MCF 10A (cell line): ENCODE data around the gene RAD54L. TPM values are rescaled to one million over a fixed set of nuclear protein-coding genes. Genes with fewer than 3 reads are reported as not detected.

Experiments used
- BruUV-seq: library from RNA; stranded (reverse); fragments of 400-500 nt; replicated peaks from 2 replicates; lab custom pipeline; 2021; lab: Mats Ljungman, UMichigan
- CTCF ChIA-PET: fragments of 300-600 bp; sonication (Branson Sonifier 250); formaldehyde crosslinking; extraction: SDS; loops from one replicate; lab custom pipeline; 2021; ENCODE audit warnings: antibody characterized with exemption, inconsistent platforms; lab: Yijun Ruan, JAX
- POLR2A ChIA-PET: fragments of 300-600, 350-650 bp; sonication (Branson Sonifier 250); formaldehyde crosslinking; extraction: SDS; loops from one replicate; lab custom pipeline; 2020; ENCODE audit warnings: antibody characterized with exemption, inconsistent platforms; lab: Yijun Ruan, JAX
- DNase-seq: peaks from one replicate; pipeline ENCODE4 v3.0.0-alpha.2; 2018; ENCODE audit not compliant: unreplicated experiment
- H3K27ac Mint-ChIP-seq: one replicate; pipeline ENCODE4 v1.8.0; 2022; ENCODE audit warnings: mild to moderate bottlenecking, low read depth, mixed read lengths; ENCODE audit not compliant: unreplicated experiment
- H3K27me3 Mint-ChIP-seq: one replicate; pipeline ENCODE4 v1.8.0; 2022; ENCODE audit warnings: mixed read lengths; ENCODE audit not compliant: insufficient read depth, unreplicated experiment
- H3K36me3 Mint-ChIP-seq: one replicate; pipeline ENCODE4 v1.8.0; 2022; ENCODE audit warnings: mild to moderate bottlenecking, moderate library complexity, mixed read lengths; ENCODE audit not compliant: insufficient read depth, unreplicated experiment
- H3K4me1 Mint-ChIP-seq: one replicate; pipeline ENCODE4 v1.8.0; 2022; ENCODE audit warnings: mixed read lengths; ENCODE audit not compliant: insufficient read depth, unreplicated experiment
- H3K4me3 Mint-ChIP-seq: one replicate; pipeline ENCODE4 v1.8.0; 2022; ENCODE audit warnings: mild to moderate bottlenecking, moderate library complexity, mixed read lengths; ENCODE audit not compliant: unreplicated experiment
- H3K9me3 Mint-ChIP-seq: one replicate; pipeline ENCODE4 v1.8.0; 2022; ENCODE audit warnings: mixed read lengths; ENCODE audit not compliant: unreplicated experiment
- CTCF ChIP-seq: fragments of 200-600 bp; IDR thresholded peaks from one replicate; pipeline ENCODE4 v1.8.0; 2022; ENCODE audit warnings: antibody characterized with exemption, mild to moderate bottlenecking; ENCODE audit not compliant: unreplicated experiment
- intact Hi-C: fragments of 100-400 bp; cut with micrococcal nuclease; formaldehyde crosslinking; loops from 2 replicates; pipeline ENCODE4 v1.14.1; 2022
- total RNA-seq: library from RNA; stranded (reverse); gene quantifications from 2 replicates; pipeline ENCODE4 v1.2.3, GENCODE V29; 2022

The RAD54L gene
- total RNA-seq, 1 experiment from 2014 or later, result 4.5 TPM

- Mint-ChIP-seq H3K27ac (no peak overlapping the region), H3K36me3 (peaks cover 54% of the 10 kb centered on the region), H3K27me3 (no peaks in the 10 kb centered on the region), H3K9me3 (no peaks in the 10 kb centered on the region), H3K4me1 (peaks cover 28% of the 10 kb centered on the region), H3K4me3 (peak overlapping the region; percentile 99)
- intact Hi-C loops, result no loop called here
- no peak for TF ChIP-seq CTCF
- ChIA-PET POLR2A (interaction anchor here (2.1 kb wide), 1 partner anchor 27 kb away, joined by 6 read pairs; no protein-coding TSS in a partner anchor), CTCF (no interaction called here)
- BruUV-seq, result no TSS peak
- no peak for DNase-seq
These were observed 58.6 kb downstream of the RAD54L start for GRCh38 chr1:46306159-46306530.

GRCh38 chr1:46309401-46310159 is 62.0 kb downstream of the RAD54L start:
- H3K27ac Mint-ChIP-seq, result no peak overlapping the region
- H3K27me3 Mint-ChIP-seq, result no peaks in the 10 kb centered on the region
- no peaks in the 10 kb centered on the region for H3K9me3 Mint-ChIP-seq
- no TSS peak for BruUV-seq
- ChIA-PET CTCF (interaction anchor here (0.7 to 2.7 kb wide), 3 partner anchors 33 to 38 kb away, joined by 3 to 13 read pairs (median 5); no protein-coding TSS in a partner anchor), POLR2A (interaction anchor here (0.6 to 0.9 kb wide), 3 partner anchors 8 to 458 kb away, joined by 3 to 4 read pairs (median 3); no protein-coding TSS in a partner anchor)
- no peak for TF ChIP-seq CTCF
- intact Hi-C loops, result no loop called here
- no peak for DNase-seq
- peaks cover 21% of the 10 kb centered on the region for H3K4me1 Mint-ChIP-seq
- no peak overlapping the region for H3K4me3 Mint-ChIP-seq
- H3K36me3 Mint-ChIP-seq, result peaks cover 82% of the 10 kb centered on the region

GRCh38 chr1:46310321-46310720 is 62.8 kb downstream of the RAD54L start:
- no peaks in the 10 kb centered on the region for H3K27me3 Mint-ChIP-seq
- intact Hi-C loops, result no loop called here
- H3K4me3 Mint-ChIP-seq, result no peak overlapping the region
- H3K36me3 Mint-ChIP-seq, result peaks cover 90% of the 10 kb centered on the region
- H3K27ac Mint-ChIP-seq, result no peak overlapping the region
- BruUV-seq, result no TSS peak
- DNase-seq, result no peak
- ChIA-PET POLR2A (interaction anchor here (0.6 to 0.9 kb wide), 3 partner anchors 9 to 459 kb away, joined by 3 to 4 read pairs (median 3); no protein-coding TSS in a partner anchor), CTCF (interaction anchor here (0.7 kb wide), 1 partner anchor 37 kb away, joined by 3 read pairs; no protein-coding TSS in a partner anchor)
- TF ChIP-seq CTCF, result no peak
- peaks cover 24% of the 10 kb centered on the region for H3K4me1 Mint-ChIP-seq
- no peaks in the 10 kb centered on the region for H3K9me3 Mint-ChIP-seq

- CTCF ChIA-PET, result no interaction called here
- peaks cover 5% of the 10 kb centered on the region for H3K4me1 Mint-ChIP-seq
- no peak for TF ChIP-seq CTCF
- no peaks in the 10 kb centered on the region for H3K9me3 Mint-ChIP-seq
- no peak for DNase-seq
- no TSS peak for BruUV-seq
- POLR2A ChIA-PET, result interaction anchor here (0.6 to 1.8 kb wide), 4 partner anchors 13 to 713 kb away, joined by 3 to 6 read pairs (median 4); partner anchors contain the start of genes LRRC41, NSUN4 and UQCRH
- intact Hi-C loops, result no loop called here
- no peaks in the 10 kb centered on the region for H3K27me3 Mint-ChIP-seq
- H3K27ac Mint-ChIP-seq, result no peak overlapping the region
- peaks cover 68% of the 10 kb centered on the region for H3K36me3 Mint-ChIP-seq
- no peak overlapping the region for H3K4me3 Mint-ChIP-seq
These were observed 68.3 kb downstream of the RAD54L start for GRCh38 chr1:46315669-46316403.
